Measurements from ENCODE around the gene BDNF.

Gene BDNF

DNA sequence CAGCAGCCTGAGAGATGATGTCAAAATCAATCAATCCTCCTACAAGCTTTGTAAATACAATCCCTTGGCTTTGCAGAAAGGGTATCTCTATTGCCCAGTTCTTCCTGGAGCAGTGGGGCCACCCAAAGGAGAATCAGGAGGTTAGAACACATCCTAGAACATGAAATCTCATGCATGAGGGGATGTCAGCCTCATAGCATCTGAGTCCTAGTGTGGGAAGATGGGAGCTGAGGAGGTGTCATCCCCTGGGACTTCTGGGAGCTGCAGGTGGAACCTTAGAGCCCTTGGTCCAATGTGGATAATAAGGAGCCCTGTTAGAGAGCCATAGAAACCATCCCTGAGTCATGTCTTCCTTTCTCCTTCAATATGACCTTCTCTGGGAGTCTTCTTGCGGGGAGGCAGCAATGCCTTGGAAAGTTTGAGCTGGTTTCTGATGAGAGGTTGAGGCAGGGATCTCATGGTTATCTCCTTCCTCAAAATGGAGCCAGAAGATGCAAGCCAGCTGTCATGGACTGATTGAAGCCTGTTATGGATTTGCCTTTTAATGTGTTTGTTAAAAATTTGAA, 74.8 kb downstream of the BDNF start:
- no peak for DNase-seq (ENCODE audit: low spot score)

DNA sequence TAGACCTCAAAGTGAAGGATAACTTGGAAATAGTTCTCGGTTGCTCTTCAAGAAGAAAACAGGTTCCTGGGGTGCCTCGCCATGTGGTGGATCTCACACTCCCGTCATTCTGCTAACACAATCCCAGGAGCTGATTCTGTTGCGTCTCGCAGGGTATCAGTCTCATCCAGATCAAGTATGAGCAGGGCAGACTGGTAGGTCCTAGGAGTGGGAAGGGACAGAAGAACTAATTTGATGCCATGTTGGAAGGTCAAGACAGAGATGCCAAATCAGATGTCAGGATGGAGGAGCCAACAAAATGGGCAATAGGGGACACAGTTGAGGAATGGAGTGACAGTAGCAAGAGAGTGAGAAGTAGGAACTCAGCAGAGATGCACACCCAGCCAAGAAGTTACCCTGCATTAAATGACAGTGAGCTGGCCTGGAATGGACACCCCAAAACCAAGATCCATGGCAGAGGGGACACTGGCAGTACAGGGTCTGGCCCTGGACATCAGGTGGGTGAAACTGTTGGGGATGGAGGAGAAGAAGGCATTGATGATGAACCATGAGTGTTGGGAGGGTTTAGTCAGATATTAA, 76.2 kb downstream of the BDNF start:
- no peak for DNase-seq (ENCODE audit: low spot score)

DNA sequence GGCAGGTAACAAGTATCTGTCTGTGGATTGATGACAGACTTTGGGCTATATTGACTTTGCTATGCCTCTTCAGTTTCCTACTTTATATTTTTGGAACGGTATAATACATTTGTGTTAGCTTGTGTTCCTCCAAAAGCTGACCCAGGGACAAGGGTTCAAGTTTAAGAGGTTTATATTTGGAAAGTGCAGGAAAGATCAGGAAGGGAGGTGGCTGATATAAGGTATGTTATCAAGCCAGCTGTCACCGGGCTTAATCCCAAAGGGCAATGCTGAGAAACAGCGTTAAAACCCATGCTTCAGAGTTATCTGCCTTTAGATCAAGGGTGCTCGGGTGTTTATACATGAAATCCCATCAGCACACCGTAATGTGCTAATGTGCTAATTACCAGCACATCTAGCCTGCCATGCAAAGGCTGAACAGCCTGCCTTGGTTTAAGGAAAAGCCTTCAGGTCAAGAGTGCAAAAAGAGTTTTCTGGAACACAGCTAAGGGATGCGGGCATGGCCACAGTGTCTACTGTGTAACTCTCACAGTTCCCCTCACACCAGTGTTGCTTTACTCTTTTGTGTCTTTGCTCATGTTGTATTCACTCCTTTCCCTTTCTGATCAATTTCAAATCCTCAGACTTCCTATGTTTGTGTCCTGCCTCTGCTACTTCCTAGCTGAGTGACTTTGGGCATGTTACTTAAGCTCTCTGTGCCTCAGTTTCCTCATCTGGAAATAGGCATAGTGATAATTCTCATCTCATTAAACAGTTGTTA, 77.5 kb downstream of the BDNF start:
- DNase-seq (ENCODE audit: low spot score): no peak

DNA sequence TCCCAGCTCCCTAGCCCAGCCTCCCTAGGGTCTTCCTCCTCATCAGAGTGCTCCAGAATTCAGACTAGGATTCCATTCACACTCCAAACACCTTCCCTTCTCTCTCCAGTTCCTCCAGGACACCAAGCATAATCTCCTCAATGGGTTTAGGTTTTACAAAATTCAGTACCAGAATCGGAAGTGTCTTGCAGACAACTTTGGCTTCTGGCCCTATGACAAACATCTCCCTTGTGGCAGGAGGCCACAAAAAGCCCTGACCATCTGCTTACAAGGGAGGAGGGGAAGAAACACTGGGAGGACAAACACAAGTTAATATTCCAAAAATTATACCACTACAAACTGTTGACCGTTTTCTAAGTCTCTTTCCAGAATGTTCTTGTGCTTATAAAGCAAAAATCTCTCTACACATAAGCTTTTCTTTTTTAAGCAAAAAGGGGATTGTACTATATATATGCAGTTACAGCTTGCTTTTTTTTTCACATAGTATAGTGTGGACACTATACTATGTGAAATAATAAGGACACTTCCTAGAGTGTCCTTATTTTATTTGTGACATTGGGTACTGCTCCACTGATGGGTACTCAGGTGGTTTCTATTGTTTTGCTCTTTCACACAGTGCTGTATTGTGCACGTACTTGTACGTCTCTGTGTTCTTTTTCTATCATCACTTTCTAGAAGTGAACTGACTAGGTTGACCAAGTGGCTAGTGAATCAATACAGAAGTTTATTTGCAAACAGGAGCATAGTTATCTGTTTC, 78.7 kb downstream of the BDNF start:
- DNase-seq (ENCODE audit: low spot score): no peak

DNA sequence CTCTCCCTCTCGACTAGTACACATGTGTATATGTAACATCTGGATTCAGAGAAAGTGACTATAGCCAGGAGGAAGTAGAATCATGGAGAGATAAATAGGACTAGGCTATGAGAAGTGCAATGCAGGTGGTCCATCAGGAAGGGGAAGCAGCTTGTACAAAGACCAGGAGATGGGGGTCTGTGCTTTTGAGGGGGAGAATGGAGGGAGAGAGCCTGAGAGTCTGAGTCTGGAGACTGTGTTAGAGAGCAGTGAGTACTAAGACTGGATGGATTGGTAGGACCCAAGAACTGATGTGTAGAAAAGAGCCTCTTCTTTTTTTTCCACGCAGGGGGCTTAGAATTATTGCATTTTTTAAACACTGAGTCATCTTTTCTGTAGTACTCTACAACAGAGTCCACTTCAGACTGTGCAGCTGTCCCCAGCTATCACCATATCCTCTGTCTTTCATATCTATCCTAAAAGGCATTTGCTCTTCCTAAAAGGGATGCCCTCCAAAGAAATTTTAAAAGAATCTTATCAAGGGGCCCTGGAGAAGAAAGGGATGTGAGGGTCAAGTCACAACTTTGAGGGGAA, 80.4 kb downstream of the BDNF start:
- no peak for DNase-seq (ENCODE audit: low spot score)

DNA sequence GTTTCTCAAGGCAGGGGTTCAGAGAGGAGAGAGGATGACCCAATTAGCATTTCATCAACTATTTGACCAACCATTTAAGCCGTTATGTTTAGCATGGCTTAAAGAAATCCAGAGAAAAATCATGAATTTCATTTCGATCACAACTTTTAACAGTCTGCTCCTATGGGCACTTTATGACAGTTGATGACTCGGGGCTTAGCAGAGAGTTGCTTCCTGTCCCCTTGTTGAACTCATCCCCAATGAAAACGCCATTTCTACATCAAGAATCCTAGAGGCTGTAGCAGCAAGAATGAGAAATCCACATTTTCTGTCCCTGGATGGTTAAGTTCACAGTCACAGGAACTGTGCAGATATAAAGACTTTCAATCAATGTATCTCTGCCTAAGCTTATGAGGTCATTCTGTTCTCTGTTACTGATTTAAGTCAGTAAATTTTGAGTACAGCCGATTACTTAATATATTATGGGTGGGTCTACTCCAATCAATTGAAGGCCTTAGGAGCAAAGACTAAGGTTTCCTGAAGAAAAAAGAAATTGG, 81.1 kb downstream of the BDNF start:
- no peak for DNase-seq (ENCODE audit: low spot score)

DNA sequence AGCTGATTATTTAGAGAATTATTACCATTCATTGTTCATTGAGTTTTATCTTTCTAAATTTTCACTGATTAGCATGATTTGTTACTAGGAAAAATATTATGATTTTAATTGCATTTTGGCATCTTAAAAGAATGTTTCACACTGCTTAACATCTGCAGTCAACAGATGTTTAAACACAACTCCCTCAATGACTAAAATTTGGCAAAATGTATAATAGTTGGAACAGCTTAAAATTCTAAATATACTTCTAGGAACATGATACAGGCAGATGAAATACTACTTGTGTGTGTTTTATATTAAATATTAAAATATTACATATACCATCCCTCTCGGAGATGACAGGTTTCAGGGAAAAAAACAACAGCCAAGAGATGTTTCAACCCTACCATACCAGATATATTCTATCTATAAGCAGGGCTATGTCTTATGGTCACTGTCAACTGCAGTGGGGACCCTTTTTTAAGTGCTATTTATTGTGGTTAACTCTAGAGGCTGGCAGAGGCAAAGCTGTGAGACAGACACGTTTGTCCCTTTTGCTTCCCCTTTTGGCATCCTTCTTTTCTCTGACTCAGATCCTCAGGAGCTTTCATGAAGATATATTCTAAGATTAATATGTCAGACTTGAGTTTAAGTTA, 81.9 kb downstream of the BDNF start:
- DNase-seq (ENCODE audit: low spot score): no peak

DNA sequence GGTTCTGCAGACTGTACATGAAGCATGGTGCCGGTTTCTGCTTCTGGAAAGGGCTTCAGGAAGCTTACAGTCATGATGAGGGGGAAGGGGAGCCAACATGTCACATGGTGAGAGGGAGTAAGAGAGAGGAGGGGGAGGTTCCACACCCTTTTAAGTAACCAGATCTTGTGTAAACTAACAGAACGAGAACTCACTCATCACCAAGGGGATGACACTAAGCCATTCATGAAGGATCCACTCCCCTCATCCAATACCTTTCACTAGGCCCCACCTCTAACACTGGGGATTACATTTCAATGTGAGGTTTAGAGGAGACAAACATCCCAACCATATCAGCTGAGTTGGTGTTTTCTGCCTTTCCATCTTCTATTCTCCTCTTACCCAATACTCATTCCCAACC, 83.5 kb downstream of the BDNF start:
- no peak for DNase-seq (ENCODE audit: low spot score)

DNA sequence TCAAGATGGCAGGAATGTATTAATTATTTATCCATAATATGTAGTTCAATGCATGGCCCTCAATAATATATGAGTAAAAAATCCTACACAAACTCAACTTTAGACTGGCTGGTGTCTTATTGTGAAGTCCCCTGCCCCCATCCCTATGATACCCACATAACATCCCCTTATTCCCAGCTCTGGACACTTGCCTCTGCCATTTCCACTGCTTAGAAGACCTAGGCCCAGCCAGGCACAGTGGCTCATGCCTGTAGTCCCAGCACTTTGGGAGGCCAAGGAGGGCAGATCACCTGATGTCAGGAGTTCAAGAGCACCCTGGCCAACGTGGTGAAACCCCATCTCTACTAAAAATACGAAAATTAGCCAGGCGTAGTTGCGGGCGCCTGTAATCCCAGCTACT, 84.4 kb downstream of the BDNF start:
- DNase-seq (ENCODE audit: low spot score): no peak

DNA sequence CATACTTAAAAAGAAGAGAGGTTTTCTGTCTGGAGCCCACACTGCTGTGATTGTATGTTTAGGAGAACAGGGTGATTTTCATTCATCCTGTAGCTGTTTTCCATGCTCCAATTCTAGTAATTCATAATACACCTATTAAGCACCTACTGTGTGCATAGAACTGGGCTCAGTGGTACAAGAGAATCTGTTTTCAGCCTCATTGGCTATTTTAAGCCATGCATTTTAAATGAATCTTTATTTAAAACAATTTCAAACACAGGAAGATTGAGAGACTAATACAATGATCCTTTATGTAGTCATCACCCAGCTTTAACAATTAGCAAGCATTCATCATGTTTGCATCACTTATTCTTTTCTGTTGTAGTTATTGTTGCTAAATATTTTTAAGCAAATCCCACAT, 86.2 kb downstream of the BDNF start:
- DNase-seq (ENCODE audit: low spot score): no peak

DNA sequence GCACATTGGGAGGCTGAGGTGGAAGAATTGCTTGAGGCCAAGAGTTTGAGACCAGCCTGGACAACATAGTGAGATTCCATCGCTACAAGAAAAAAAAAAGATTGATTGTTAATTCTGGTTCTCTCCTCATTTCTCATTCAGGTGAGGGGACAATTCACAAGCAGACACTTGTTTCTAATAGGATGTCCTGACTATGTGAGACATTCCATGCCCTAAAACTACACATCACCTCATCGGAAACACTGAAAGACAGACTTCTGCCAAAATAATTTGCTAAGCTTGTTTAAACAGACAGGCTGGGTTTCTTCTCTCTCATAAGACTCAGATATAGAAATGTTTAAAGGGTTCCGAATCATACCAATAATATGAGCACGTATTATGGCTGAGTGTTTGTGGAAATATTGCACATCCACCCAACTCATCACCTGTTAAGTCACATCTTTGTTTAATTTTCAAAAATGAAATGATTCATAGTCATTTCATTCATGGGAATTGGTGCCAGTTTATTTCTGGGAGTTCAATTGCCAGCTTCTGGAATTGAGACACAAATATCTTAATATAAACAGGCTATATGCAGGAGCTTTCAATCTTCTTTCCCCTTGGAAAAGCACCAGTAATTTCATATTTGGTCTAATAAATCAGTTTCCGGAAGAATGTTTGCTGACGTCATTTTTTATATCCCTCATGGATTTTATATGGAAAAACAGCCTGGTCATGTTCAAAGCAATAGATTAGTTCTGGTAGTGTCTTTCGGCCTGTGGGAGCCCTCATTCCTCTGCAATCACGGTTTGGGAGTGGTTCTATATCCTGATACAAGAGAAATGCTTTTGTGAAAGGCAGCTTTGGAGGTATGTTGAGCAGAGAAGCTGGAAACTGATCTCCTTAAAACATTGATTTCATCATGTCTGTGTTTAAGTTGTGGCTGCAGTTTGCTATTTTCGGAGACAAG, 87.0 kb downstream of the BDNF start:
- DNase-seq (ENCODE audit: low spot score): no peak

DNA sequence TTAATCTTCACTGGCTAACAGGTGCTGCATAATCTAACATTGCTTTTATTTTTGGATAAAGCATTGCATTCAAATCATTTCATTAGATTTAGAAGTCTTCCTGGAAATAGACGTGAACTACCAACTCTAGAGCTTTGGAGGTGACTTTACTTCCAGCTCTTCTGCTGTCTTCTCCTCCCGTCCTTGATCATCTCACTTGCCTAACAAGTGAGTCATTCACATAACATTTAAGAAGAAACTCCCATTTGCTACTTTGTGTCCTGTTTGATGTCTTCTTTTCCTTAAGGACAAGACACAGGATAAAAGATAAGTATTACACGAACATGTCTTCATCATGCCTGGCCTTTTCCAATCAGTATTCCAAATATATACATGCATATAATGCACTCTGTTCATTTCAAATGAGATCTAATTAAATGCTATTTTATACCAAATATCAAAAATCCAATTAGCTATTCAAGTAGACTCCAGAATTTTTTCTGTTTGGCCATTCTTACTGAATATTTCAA, 88.3 kb downstream of the BDNF start:
- no peak for DNase-seq (ENCODE audit: low spot score)

DNA sequence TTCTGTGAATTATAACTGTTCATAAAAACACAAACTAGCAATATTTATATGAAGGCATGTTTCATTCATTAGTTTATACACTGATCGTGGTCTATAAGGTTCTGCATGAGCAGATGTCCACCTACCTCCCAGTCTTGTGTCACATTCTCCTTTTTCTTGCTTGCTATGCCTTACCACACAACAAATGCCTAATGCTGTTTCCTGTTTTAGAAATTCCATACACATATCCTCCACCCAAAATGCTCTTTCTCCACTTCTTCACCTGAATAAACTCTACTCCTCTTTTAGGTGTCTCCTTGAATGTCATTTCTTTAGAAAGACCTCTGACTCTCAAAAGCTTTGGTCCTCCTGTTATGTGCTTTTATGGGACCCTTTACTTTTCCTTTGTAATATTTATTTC, 88.9 kb downstream of the BDNF start:
- no peak for DNase-seq (ENCODE audit: low spot score)

DNA sequence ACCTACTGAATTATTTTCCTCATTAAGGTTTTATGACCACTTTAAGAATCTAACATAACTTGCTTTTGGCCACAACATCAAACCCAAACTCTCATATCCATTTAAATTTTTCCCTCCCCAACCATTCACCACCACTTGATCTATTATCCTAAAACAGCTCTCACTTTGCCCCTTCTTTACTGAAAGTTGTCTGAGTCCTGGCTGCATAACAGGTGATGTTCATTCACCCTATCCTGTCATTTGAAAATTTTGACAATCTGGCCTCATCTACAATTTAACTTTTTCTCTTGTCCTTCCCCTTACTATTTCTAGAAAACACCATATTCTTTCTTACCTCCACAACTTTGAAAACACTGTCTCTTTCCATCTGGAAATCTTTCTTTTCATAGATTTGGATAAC, 89.3 kb downstream of the BDNF start:
- no peak for DNase-seq (ENCODE audit: low spot score)

DNA sequence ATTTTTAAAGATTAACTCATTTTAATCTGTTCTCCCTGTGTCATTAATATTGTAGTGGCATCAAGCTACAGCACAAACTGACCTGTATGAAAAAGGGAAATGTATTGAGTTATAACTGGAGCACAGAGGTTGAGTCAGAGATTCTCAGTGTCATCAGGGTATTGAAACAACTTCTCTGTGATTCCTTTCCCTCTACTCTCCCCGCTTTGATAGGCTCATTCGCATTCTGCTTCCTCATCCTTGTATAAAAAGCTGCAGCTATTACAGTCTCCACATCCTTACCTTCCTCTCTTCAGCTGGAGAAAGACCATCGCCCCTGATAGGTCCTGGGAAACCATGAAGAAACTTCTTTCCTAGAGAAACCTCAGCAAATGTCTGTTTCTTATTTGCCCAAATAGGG, 90.0 kb downstream of the BDNF start:
- DNase-seq (ENCODE audit: low spot score): no peak

DNA sequence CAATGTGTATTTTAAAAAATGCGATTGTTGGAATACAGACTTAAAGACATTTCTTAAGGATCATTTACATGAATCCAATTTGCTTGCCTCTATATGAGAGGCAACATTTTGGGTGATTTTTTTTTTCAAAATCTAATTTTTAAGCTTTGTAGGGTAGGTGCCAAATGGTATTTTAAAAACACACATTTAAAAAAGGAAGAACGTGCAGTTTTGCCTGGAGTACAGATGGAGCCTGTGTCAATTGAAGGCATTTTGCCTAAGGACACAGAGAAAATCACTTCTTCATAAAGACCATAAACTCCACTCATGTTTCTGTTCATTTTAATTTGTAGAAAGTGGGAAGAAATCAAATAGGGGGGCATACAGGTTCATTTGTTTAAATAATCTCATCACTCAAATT, 91.3 kb downstream of the BDNF start:
- no peak for DNase-seq (ENCODE audit: low spot score)

DNA sequence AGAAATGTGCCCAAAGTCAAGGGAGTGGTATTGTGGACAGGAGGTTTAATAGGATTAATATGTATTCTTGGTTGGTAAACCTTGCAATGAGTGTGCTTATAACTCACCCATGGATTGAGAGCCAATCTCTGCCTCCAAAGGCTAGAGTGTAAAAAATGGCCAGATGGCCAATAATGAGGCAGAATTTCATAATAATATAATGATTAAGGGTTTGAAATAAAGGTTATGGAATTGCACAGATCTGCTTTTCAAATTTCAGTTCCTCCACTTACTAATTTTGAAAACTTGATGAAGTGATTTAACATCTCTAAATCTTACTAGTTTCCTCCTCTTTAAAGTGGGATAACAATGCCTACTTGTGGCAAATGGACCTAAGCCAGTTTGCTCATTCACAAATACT, 94.8 kb downstream of the BDNF start:
- no peak for DNase-seq (ENCODE audit: low spot score)
